Measurements from ENCODE around the gene GALNT2. TPM values are rescaled to one million over a fixed set of nuclear protein-coding genes. Genes with fewer than 3 reads are reported as not detected.

The GALNT2 gene
- total and polyA plus RNA-seq, 7 donors: 43.7 to 88.7 (median 75.7) TPM

GRCh38 chr1:230220907-230221306 lies 153.9 kb downstream of the GALNT2 start:
- intact Hi-C loops (cut with DNase I): loop anchor here in 1 of 2 donors (5.0 kb wide), 1 partner anchor 91 kb away; no protein-coding TSS in a partner anchor
- H3K36me3 ChIP-seq (ENCODE audit: insufficient read depth in 1 of 2, low read depth in 1 of 2): no peaks in the 10 kb centered on the region
- no peak for TF ChIP-seq CTCF (IDR thresholded peaks at IDR 0.05)

DNA sequence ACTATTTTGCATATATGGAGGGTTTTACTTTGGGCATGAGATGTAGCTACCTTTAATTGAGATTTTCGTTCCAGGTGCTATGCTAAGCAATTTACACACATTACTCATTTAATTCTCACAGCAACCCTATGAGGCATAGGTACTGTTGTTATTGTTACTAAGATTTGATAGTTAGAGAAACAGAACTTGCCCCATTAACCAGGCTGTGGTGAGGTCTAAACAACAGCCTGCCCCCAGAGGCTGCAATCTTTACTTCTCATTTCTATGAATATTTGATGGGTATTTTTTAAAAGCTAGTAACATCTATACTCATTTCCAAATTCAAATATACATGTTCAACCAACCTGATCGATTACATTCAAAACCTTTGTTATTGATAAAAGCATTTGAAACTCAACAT lies 155.6 kb downstream of the GALNT2 start:
- TF ChIP-seq CTCF (IDR thresholded peaks at IDR 0.05): peak; percentile 7
- H3K4me1 ChIP-seq: peaks cover 36% of the 10 kb centered on the region
- DNase-seq (no peak), ATAC-seq (no peak)
- H3K27me3 ChIP-seq (ENCODE audit: insufficient read depth in 3 of 3, low read length in 2 of 3): no peaks in the 10 kb centered on the region
- H3K36me3 ChIP-seq (ENCODE audit: insufficient read depth in 1 of 2, low read depth in 1 of 2): no peaks in the 10 kb centered on the region
- H3K27ac ChIP-seq: no peak overlapping the region
- intact Hi-C loops (cut with DNase I): loop anchor here in 1 of 2 donors (5.0 kb wide), 1 partner anchor 90 kb away; no protein-coding TSS in a partner anchor
- H3K9me3 ChIP-seq: no peaks in the 10 kb centered on the region
- 95 to 97% (median 96%) methylated on average over 2 of the region's 2 CpGs for WGBS, 3 donors
- no peak overlapping the region for H3K4me3 ChIP-seq

More at GRCh38 chr1:230220907-230221306, 153.9 kb downstream of the GALNT2 start:
- ATAC-seq (peak in 3 of 4 donors; percentile 58 to 70 (median 66)), DNase-seq (no peak)
- Histone ChIP-seq H3K4me1 (peaks cover 42% of the 10 kb centered on the region), H3K4me3 (peak overlapping the region; percentile 19), H3K27me3 (ENCODE audit: insufficient read depth in 3 of 3, low read length in 2 of 3) (no peaks in the 10 kb centered on the region), H3K27ac (peak overlapping the region; percentile 78), H3K9me3 (no peaks in the 10 kb centered on the region)
- WGBS, 3 donors: 54 to 55% (median 54%) methylated on average over 3 of the region's 3 CpGs

- no peak for TF ChIP-seq CTCF (IDR thresholded peaks at IDR 0.05)
- Histone ChIP-seq H3K9me3 (no peaks in the 10 kb centered on the region), H3K4me1 (peaks cover 28% of the 10 kb centered on the region), H3K36me3 (ENCODE audit: insufficient read depth in 1 of 2, low read depth in 1 of 2) (no peaks in the 10 kb centered on the region), H3K27ac (no peak overlapping the region), H3K4me3 (no peak overlapping the region), H3K27me3 (ENCODE audit: insufficient read depth in 3 of 3, low read length in 2 of 3) (no peaks in the 10 kb centered on the region)
- DNase-seq (no peak), ATAC-seq (no peak)
- 73 to 89% (median 75%) methylated on average over 18 of the region's 18 CpGs for WGBS, 3 donors
- intact Hi-C loops (cut with DNase I): loop anchor here in 1 of 2 donors (5.0 kb wide), 1 partner anchor 88 kb away; no protein-coding TSS in a partner anchor
Measured at GRCh38 chr1:230224101-230224960, 157.3 kb downstream of the GALNT2 start.

DNA sequence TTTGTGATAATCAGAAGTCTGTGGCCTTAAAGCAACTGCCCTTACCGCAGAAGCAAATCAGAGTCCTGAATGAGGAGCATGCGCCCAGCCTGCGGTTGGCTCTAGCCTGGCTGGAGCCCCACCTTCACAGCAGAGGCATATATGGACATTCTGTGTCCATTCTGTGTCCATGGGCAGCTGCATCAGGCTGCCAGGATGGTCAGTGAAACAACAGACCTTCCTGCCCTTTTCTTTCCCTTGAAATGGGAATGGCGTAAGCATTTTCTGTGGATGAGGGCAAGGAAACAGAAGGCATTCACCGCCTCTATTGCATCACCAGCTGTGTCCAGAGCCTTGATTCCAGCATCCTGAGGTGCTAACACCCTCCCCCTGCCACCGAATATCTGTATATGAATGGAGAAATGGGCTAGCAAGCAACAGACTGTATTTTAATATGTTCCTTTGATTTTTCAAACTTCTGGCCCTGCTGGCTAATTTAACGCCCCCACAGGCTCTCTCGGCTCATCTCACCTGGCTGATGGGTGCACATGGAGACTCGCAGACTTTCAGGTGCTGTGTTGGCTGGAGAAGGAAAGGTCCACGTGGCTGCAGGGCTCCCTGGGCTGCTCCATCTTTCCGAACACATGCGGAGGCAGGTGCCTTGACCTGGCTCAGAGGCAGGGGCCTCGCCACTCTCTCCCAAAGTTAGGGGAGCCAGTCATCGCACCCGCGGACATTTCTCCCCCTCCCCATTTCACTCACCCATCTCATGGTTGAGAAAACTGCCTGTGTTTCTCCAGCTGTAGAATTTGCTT lies 159.2 kb downstream of the GALNT2 start:
- ATAC-seq: no peak
- H3K4me1 ChIP-seq: peaks cover 28% of the 10 kb centered on the region

More for the DNA sequence above, 159.2 kb downstream of the GALNT2 start:
- intact Hi-C loops (cut with DNase I): no loop called here
- Histone ChIP-seq H3K4me3 (no peak overlapping the region), H3K27me3 (ENCODE audit: insufficient read depth in 3 of 3, low read length in 2 of 3) (no peaks in the 10 kb centered on the region), H3K36me3 (ENCODE audit: insufficient read depth in 1 of 2, low read depth in 1 of 2) (no peaks in the 10 kb centered on the region), H3K9me3 (no peaks in the 10 kb centered on the region), H3K27ac (no peak overlapping the region)
- no peak for TF ChIP-seq CTCF (IDR thresholded peaks at IDR 0.05)
- DNase-seq: no peak
- WGBS, 3 donors: 89 to 91% (median 89%) methylated on average over 16 of the region's 16 CpGs

Measured in psoas muscle (tissue), 8 donors.